SU-DHL-6 (cell line): ENCODE data around the gene R3HDML.

Experiments
- H2AFZ ChIP-seq: fragments of 200-600 bp; sonication (generic); 2 replicates; pipeline ENCODE4 v1.6.1; 2014; ENCODE audit warnings: low read depth, mild to moderate bottlenecking, moderate library complexity, mixed read lengths, antibody characterized with exemption, low read length; ENCODE audit not compliant: severe bottlenecking
- H3F3A ChIP-seq: fragments of 200-600 bp; shearing (Covaris generic); 2 replicates; pipeline ENCODE4 v1.6.0; 2016; ENCODE audit warnings: antibody characterized with exemption, mild to moderate bottlenecking; ENCODE audit not compliant: insufficient read depth
- H3K27ac ChIP-seq: fragments of 200-600 bp; sonication (generic); 2 replicates; pipeline ENCODE4 v1.5.1; 2016; ENCODE audit warnings: low read depth, mild to moderate bottlenecking, low read length, moderate library complexity, mixed read lengths
- H3K27me3 ChIP-seq: fragments of 200-600 bp; sonication (generic), shearing (Covaris generic); 2 replicates; pipeline ENCODE4 v1.6.0; 2014; ENCODE audit warnings: mild to moderate bottlenecking, low read length
- H3K36me3 ChIP-seq: fragments of 200-600 bp; sonication (generic); 2 replicates; pipeline ENCODE4 v1.6.1; 2014; ENCODE audit warnings: mild to moderate bottlenecking, low read length, mixed read lengths
- H3K4me2 ChIP-seq: fragments of 300-600, 200-600 bp; shearing (Covaris generic), sonication (generic); 2 replicates; pipeline ENCODE4 v1.6.0; 2014; ENCODE audit warnings: low read length, low read depth, mild to moderate bottlenecking; ENCODE audit not compliant: poor library complexity, severe bottlenecking
- H3K4me3 ChIP-seq: fragments of 200-600 bp; sonication (generic); 2 replicates; pipeline ENCODE4 v1.5.1; 2014; ENCODE audit warnings: antibody characterized with exemption, low read length, mild to moderate bottlenecking, mixed read lengths; ENCODE audit not compliant: insufficient read depth, poor library complexity, severe bottlenecking
- H3K79me2 ChIP-seq: fragments of 200-600 bp; sonication (generic); 2 replicates; pipeline ENCODE4 v1.6.1; 2014; ENCODE audit warnings: mild to moderate bottlenecking, low read length, moderate library complexity; ENCODE audit not compliant: insufficient read depth
- H3K9ac ChIP-seq: fragments of 200-600 bp; sonication (generic); 2 replicates; pipeline ENCODE4 v1.7.0; 2014; ENCODE audit warnings: mild to moderate bottlenecking, low read length
- H3K9me2 ChIP-seq: fragments of 200-600 bp; sonication (generic); replicated peaks from 2 replicates; pipeline ENCODE4 v1.6.1; 2014; ENCODE audit warnings: low read length; ENCODE audit not compliant: insufficient read depth
- H3K9me3 ChIP-seq: fragments of 200-600 bp; sonication (generic); 2 replicates; pipeline ENCODE4 v1.6.1; 2014; ENCODE audit warnings: low read length, mixed read lengths; ENCODE audit not compliant: insufficient read depth
- H4K20me1 ChIP-seq: fragments of 200-600 bp; sonication (generic); 2 replicates; pipeline ENCODE4 v1.6.1; 2014; ENCODE audit warnings: low read depth, mild to moderate bottlenecking, antibody characterized with exemption, low read length, moderate library complexity, mixed read lengths
- CTCF ChIP-seq: fragments of 200-600 bp; sonication (generic); IDR thresholded peaks from one replicate; pipeline ENCODE4 v1.5.1; 2017; ENCODE audit warnings: antibody characterized with exemption, mild to moderate bottlenecking, low read length, moderate library complexity; ENCODE audit not compliant: insufficient read depth, poor library complexity, severe bottlenecking
- EZH2phosphoT487 ChIP-seq: fragments of 200-600 bp; sonication (generic), shearing (Covaris generic); conservative IDR thresholded peaks from 2 replicates; pipeline ENCODE4 v1.6.1; 2018; ENCODE audit warnings: mild to moderate bottlenecking, antibody characterized with exemption, low read length, moderate library complexity, mixed read lengths

Gene R3HDML

GRCh38 chr20:44336086-44336485 lies 757 bp upstream of the R3HDML start:
- Histone ChIP-seq H3K9me3 (no peaks in the 10 kb centered on the region), H3F3A (no peaks in the 10 kb centered on the region), H3K9me2 (no peaks in the 10 kb centered on the region), H3K4me3 (no peak overlapping the region), H3K79me2 (no peaks in the 10 kb centered on the region), H3K36me3 (no peaks in the 10 kb centered on the region), H3K27me3 (no peaks in the 10 kb centered on the region), H2AFZ (no peak overlapping the region), H3K9ac (no peak overlapping the region), H3K27ac (no peak overlapping the region), H3K4me2 (no peak overlapping the region), H4K20me1 (no peaks in the 10 kb centered on the region)
- TF ChIP-seq EZH2phosphoT487 = no peak
- no peak for TF ChIP-seq CTCF

DNA sequence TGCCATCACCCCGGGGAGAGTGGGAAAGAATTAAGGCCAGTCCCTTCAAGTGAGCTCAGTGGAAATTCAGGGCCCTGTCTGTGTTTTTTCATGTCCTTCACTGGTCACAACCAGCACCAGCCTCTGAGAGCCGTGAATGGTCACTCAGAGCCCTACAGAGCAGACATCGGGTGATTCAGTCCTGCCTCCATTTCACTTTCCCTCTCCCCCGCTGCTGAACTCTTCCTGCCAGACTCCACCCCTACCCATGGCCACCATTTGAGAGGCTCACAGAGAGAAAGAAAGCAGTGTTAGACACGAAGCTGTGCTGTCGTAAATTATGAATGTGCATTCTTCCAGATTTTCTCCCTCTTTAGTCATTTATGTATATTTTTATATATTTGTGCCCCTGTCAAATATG lies 5.4 kb downstream of the R3HDML start:
- Histone ChIP-seq H3K9me3 (no peaks in the 10 kb centered on the region), H3K36me3 (no peaks in the 10 kb centered on the region), H3K79me2 (no peaks in the 10 kb centered on the region), H3F3A (no peaks in the 10 kb centered on the region), H2AFZ (no peak overlapping the region), H3K27ac (no peak overlapping the region), H3K4me2 (no peak overlapping the region), H3K9ac (no peak overlapping the region), H3K4me3 (no peak overlapping the region), H3K9me2 (no peaks in the 10 kb centered on the region), H3K27me3 (no peaks in the 10 kb centered on the region), H4K20me1 (no peaks in the 10 kb centered on the region)
- TF ChIP-seq CTCF (no peak), EZH2phosphoT487 (no peak)

DNA sequence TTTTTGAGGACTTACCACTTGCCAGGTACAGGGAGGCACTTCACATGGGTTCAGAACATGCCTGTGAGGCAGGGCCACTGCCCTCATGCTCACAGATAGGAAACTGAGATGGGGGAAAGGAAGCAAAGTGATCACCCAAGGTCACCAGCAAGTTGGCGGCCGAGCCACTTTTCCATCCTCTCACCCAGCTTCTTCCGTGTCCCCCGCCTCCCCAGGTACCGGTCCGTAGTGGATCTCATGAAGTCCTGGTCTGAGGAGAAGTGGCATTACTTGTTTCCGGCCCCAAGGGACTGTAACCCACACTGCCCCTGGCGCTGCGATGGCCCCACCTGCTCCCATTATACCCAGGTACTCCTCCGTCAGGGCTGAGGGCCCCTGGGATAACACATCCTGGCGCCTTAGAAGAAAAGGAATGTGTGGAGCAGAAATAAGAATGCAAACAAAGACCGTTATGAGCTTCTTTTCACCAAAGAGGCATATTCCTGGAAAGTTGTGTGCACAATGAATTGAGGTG lies 6.4 kb downstream of the R3HDML start:
- H3K4me3 ChIP-seq = no peak overlapping the region
- H3K27ac ChIP-seq = no peak overlapping the region
- H3K9me3 ChIP-seq = no peaks in the 10 kb centered on the region
- no peaks in the 10 kb centered on the region for H3F3A ChIP-seq
- no peaks in the 10 kb centered on the region for H3K79me2 ChIP-seq
- H3K27me3 ChIP-seq = no peaks in the 10 kb centered on the region
- H3K36me3 ChIP-seq = no peaks in the 10 kb centered on the region
- H4K20me1 ChIP-seq = no peaks in the 10 kb centered on the region
- no peaks in the 10 kb centered on the region for H3K9me2 ChIP-seq
- no peak for TF ChIP-seq CTCF
- no peak overlapping the region for H3K4me2 ChIP-seq
- H3K9ac ChIP-seq = no peak overlapping the region
- no peak overlapping the region for H2AFZ ChIP-seq

DNA sequence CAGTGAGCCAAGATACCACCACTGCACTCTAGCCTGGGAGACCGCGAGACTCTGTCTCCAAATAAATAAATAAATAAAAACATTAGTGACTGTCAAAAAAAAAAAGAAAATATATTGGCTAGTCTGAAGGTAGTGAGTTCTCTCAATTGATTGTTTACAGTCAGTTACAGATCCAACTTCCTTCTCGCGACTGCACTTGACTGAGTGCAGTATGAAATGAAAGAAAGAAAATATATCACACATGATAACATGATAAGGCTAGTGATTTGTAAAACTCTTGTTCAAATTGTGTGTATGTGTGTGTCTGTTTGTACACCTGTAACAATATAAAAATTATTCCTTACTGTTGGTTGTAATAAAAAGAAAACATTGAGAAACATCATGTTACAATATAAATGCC lies 7.9 kb downstream of the R3HDML start:
- Histone ChIP-seq H3K36me3 (no peaks in the 10 kb centered on the region), H3K9me3 (no peaks in the 10 kb centered on the region), H3K4me3 (no peak overlapping the region), H3K9me2 (no peaks in the 10 kb centered on the region), H3K79me2 (no peaks in the 10 kb centered on the region), H3K27me3 (no peaks in the 10 kb centered on the region), H3K4me2 (no peak overlapping the region), H2AFZ (no peak overlapping the region), H3K9ac (no peak overlapping the region), H3F3A (no peaks in the 10 kb centered on the region), H3K27ac (no peak overlapping the region), H4K20me1 (no peaks in the 10 kb centered on the region)
- no peak for TF ChIP-seq EZH2phosphoT487
- TF ChIP-seq CTCF = no peak
